Hematopoietic multipotent progenitor cell treated with erythropoietin and hydrocortisone succinate and interleukin-3 and kit ligand, for 6 days (in vitro differentiated cells): ENCODE data around the gene ADCY3.

Experiments used
- DNase-seq: peaks from one replicate; pipeline ENCODE4 v3.0.0-alpha.2; 2015

Gene ADCY3

DNA sequence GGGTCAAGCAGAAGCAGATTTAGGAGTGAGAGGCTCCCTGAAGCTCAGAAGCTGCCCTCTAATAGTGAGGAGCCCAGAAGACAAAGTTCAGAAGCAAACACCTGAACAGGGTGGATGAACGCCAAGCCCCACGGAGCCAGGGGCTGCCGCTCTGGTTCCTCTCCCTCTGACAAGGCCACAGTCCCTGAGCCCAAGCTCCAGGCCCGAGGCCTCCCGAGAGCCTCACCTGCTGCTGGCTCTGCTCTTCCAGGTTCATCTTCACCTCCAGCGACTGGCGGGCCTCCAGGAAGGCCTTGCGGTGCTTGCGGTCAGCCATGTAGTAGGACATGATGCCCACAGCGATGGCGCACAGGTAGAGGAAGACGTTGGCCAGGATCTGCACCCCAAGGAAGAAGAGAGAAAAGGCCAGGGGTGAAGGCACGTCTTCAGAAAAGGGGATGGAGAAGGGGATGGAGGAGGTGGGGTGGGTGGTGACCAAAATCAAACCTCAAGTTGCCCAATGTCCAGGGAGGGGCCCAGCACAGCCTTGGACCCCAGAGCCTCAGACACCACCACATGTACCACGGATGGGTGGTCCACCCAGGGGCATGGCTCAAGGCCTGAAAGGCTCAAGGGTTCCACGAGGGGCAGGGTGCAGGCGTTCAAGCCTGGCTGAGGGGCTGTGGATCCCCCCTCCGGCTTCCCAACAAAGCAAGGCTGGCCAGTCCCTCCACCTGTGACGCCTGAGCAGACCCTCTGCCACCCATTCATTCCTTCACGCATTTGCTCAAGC lies 47.5 kb downstream of the ADCY3 start:
- DNase-seq, result no peak

DNA sequence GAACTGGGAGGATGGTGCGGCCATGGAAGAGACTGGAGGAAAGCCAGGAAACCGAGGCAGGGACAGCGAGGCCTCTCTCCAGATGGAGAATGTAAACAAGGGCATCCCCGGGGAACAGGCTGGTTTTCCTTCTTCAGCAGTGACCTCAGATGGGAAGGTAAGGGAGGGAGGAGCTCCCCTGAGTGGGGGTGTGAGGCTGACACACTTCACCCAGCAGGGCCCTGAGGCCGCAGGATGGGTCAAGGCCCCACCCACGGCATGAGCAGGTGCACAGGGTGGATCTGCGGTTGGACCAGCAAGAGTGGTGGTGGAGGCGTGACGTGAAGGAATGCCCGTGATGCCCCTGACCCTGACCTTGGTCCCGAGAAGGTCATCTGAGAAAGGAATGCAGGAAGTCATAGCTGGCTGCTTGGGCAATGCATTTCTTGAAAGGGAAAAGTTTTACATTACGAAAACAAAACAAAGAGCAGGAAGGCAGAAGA lies 48.1 kb downstream of the ADCY3 start:
- DNase-seq, result no peak

DNA sequence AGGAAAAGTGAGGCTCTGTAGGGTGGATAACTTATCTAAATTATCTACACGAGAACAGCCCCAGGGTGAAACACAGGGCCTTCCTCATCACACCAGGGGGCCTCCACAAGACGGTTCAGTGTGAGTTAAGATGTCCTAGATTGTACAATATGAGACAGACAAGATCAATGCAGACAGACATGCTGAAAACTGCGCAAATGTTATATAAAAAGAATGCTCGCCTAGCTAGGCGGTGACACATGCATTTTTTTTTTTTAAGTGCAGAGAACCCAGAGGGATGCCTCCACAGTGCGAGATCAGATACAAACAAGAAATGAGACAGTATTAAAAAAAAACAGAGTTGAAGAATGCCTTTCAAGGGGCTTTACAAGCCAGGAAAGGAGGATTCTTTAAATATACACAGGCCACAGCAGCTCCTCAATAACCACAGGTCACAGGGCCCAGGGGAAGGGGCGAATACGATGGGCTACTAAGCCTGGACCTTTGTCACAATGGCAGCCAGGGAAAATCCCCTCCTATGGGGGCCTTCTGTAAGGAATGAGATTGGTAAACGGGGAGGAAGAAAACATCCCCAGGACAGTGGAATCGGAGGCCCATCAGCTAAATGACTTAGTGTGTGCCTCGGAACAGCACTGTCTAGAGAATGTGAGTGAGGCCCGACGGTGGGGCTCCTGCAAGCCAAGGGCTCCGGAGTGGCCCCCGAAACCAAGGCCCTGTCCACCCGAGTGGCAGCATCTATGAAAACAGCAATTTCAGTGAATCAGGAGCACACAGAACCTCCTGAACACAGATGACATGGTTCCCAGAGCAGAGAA lies 48.9 kb downstream of the ADCY3 start:
- no peak for DNase-seq

DNA sequence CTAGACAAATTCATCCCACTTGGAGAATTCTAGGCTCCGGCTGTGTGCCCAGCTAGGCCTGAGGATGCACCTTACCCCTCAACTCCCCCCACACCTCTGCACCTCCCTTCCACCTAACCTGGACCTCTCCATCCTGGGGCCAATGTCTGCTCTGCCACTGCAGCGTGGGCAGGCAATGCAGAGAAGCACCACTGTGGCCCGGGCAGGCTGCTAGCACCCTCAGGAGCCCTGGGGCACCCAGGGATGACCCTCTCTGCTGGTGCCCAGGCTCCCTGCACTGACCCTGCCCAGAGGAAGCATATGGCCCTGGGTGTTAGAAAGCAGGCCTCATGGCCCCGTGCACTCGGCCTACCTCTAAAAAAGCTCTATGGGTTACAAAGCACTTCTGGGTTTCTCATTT lies 49.6 kb downstream of the ADCY3 start:
- DNase-seq, result no peak

DNA sequence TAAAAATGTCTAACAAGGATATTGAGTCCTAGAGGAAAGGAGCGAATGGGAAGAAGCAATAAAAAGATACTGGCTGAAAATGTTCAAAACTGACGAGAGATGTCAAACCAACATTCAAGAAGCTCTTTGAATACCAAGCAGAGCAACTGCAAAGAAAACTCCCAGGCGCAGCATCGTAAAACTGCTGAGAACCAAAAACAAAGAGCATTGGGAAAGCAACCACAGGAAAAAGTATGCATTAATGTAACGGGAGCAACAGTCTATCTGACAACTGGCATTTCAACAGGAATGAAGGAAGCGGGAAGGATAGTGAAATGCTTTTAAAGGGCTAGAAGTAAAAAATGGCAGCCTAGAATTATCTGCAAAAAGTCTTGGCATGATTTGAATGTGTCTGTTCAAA lies 53.1 kb downstream of the ADCY3 start:
- no peak for DNase-seq

DNA sequence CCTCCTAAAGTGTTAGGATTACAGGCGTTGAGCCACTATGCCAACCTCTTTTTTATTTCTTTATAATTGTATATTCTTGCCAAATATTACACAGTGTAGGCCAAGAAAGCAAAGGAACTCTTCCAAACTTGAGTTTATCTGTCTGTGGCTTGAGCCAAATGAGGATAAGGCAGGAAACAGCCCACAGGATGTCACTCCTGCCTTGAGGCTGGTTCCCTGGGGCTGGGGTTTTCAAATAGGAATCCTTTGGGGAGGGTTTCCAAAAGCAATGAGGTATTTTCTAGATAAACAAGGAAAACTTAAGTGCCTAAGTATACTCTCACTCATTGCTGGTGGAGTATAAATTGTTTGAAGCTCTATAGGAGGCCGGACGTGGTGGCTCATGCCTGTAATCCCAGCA lies 56.4 kb downstream of the ADCY3 start:
- DNase-seq, result no peak

DNA sequence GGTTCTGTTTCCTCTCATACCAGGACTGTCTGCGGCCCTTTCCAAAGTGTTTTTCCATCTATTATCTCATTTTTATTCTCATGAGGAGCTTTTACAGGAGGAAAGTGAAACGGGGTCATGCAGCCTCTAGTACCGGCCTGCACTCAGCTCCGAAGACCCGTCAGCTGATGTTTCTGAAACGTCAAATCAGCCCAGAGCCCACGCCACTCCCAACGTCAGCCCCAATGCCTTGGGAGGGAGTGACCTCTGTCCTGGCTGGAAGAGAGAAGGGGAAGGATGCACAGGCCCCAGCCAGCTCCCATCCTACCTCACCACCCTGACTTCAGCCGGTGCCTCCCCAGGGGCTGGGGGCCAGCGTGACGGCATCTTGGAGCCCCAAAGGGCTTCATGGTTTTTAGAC lies 58.5 kb downstream of the ADCY3 start:
- no peak for DNase-seq

DNA sequence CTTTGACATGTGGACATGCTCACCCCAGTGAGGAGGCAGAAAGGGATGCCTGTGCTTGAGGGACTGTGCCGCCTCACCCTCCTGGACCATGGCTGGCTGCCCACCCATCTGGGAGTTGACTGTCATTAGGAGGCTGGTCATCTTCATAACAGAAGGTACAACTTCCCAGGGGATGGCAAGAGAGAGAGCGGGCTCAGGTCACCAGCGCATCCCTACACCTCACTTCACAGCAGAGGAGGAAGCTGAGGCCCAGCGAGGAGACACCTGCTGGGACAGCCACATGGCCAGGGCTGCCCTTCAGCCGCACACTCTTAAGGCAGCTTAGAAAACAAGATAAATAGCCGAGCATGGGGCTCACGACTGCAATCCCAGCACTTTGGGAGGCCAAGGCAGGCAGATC lies 59.4 kb downstream of the ADCY3 start:
- DNase-seq, result no peak

DNA sequence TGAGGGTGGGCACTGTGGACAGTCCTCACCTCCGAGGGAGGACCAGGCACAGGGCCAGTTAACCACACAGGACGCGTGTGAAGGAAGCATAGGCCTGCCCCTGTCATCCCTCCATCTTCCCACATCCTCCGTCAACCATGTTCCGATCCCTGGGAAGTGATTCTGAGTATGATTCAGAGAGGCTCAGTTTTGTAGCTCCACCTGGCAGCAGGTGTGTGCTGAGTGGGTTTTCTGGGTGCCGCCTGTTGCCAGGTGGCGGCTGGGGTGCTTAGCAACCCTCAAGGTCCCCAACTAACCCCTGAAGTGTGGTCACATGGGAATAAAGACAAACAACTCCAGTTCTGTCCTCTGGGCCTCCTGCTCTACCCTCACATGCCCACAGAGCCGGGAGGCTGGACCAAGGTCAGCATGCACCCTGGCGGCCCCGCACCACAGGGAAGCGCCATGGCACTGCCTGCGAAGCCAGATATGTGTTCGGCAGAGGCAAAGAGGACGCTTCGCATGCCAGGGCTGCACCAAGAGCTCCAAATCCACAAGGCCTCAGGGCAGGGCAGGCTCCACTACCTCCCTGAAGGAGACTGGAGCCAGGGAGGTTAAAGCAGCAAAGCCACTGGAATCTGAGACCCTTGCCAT lies 60.0 kb downstream of the ADCY3 start:
- no peak for DNase-seq

DNA sequence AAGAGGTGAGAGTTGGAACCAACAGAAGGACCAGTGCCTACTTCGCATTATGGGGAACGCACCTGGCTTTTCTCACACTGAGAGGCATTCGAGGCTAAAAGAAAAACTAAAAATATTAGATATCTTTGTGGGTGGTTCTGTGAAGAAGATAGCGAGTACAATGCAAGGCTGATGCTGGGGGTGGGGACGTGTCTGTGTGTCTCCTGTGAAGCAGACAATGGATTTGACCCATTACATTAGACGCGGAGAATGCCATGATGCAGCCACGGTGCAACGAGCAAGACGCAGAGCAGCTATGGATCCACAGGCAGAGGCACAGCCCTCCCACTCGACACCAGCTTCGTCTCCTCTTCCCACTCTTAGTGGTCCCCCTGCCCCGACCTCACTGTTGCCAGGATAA lies 61.0 kb downstream of the ADCY3 start:
- DNase-seq, result no peak

DNA sequence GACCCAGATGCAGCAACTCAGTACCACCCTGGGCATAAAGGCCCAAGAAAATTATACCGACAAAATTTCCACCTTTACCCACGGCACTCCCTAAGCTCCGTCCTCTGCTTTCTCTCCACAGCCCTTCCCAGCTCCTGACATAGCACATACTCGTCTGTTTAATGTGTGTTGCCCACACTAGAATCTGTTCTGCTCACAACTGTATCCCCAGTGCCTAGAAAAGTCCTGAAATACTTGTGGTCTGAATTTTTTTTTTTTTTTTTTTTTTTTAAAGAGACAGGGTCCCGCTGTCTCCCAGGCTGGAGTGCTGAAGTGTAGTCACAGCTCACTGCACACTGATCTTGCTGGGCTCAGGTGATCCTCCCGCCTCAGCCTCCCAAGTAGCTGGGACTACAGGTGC lies 62.3 kb downstream of the ADCY3 start:
- no peak for DNase-seq

DNA sequence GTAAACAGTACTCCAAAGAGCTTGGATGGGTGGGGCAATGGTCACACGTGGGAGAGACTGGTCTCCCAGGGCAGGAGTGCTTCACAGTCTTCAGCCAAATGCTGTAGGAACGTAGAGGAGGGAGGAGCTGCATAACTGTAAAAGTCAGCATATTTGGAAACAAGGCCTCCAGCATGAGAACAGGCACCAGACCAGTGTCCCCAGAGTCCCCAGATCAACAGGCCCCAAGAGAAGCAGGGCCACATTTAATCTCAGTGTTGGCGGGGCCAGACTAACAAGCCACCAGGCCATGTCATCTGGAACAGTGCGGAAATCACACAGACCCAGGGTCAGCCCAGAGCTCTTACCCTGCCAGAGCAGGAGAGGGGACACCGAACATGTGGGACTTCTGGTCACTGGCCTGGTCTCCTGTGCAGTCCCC lies 63.2 kb downstream of the ADCY3 start:
- no peak for DNase-seq

DNA sequence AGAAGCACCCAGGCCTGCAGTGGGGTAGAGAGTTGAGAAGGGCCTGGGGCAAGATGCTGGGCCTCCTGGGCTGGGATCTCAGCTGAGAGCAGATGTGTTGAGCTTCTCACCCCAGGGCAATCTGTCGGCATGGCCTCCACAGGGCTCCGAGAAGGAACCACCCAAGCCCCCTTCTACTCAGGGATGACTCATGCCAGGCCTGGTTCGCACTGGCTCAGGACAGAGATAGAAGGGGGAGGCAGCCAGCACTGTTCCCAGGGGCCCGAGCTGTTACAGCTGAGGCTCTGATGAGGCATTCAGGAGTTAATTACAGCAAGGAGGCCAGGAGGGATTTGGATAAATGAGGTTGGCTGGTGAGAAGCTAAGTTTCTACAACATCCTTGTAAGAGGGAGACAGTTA lies 64.3 kb downstream of the ADCY3 start:
- DNase-seq, result no peak

DNA sequence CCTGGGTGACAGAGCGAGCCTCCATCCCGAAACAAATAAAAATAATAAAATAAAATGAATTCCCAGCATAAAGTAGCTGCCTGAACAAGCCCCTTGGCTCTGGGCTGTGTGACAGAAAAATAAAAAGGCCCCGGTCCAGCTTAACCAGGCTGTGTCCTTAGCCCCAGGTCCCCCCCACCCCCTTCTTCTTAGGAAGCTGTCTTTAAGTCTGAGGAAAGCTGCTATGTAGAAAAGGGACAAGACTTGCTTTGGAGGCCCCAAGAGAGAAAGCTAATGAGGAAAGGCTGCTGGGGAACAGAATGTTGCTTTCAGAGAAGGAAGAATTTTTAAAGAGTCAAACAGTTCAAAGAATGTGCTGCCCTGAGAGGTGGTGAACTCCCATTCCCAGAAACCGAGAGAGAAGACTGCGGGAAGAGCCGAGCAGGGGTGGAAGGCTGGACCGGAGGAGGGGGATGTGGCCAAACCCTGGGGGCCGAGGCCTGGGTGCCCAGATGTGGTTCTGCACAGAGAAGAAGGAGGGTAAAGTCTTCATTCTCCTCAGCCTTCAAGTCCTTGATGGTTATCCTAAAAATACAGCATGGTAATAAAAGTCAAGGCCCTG lies 64.9 kb downstream of the ADCY3 start:
- DNase-seq, result no peak

DNA sequence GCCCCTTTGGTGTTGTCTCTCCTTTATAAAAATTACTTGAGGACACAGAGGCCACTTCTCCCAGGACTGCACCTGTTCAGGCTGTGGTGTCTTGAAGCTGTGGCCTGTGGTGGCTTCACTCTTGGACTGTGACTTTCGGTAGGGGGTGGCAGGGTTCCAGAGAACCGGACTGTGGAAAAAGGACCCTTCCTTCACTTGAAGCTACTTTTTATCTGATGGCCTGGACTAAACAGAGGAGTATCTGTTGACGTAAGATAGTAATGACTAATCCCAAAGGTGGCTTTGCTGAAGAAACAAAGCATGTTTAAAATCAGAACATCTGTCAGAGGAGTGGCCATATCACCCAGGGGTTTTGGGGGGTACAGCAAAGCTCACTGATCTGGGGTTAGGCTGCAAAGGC lies 66.0 kb downstream of the ADCY3 start:
- DNase-seq, result no peak

DNA sequence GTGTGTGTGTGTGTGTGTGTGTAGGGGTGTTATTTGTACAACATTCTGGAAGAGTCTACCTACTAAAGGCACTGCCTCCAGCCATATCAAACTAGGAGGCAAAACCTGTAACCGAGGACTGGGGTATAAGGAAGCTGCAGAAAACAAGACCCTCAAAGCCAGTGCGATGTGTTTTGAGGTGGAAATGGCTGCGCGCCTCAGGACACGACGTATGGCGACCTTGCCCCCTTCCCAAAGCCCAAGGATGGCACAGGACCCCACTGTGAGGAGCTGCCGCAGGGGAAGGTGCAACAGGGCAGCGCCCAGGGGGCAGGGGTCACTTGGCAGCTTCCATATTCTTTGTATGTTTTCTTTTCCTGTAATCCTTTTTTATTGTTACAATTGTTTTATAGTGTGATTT lies 67.0 kb downstream of the ADCY3 start:
- DNase-seq, result no peak

DNA sequence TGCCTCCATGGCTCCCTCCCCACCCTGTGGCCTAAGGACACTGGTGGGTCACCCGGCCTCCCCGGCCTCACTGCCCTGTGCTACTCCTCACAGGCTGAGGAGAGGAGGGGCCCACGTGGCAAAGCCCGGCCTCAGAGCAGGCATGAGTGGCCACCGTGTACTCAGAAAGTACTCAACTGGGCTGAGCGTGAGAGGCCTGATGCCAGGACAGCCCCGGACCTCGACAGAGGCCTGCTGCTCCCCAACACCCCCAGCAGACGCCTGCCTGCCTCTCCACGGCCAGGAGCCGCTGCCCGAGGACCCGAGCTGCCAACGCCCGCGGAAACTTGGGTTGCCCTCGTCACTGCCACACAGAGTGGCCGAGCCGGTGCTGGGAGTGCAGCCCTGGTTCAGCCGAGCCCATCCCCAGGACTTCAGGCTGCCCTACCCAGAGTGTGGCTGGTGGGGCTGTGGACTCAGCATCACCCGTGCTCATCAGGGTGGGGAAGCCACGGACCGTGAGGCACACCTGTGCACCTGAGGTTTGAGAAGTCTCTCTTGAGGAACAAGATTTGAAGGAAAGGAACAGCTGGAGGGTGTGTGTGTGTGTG lies 67.5 kb downstream of the ADCY3 start:
- DNase-seq, result no peak

DNA sequence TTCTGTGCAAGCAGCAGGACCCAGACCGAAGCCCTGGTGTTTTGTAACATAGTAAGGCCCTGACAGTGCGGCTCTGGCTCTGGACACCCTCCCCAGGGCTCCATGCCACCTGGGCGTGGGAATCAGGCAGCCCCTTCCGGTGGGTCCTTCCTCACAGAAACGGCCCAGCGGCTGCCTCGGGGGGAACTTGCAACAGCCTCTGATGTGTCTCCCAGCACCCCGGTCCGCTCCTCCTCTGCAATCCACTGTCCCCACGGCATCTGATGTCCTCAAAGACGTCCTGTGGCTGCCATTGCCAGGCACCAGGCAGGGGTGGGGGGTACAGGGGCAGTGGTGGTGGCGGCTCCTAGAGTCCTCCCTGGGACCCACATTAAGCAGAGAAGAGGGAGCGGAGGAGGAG lies 68.0 kb downstream of the ADCY3 start:
- no peak for DNase-seq

DNA sequence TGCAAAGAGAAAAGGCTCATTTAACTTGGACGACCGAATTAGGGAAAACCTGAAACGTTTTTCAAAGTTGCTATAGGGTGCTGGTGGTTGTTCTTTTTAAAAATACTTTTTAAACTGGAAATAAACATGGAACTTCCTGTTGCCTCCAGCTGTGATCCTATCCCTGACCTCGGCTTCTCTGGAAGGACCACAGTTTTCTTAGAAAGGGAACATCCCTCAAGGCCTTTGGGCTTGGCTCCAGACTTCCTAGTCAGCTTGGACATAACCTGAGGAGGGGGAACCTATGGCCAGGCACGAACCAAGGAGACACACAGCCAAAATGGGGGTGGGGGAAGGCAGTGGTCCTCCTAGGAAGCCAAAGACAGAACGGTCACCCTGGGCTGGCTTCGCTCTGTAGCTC lies 69.1 kb downstream of the ADCY3 start:
- DNase-seq, result no peak

DNA sequence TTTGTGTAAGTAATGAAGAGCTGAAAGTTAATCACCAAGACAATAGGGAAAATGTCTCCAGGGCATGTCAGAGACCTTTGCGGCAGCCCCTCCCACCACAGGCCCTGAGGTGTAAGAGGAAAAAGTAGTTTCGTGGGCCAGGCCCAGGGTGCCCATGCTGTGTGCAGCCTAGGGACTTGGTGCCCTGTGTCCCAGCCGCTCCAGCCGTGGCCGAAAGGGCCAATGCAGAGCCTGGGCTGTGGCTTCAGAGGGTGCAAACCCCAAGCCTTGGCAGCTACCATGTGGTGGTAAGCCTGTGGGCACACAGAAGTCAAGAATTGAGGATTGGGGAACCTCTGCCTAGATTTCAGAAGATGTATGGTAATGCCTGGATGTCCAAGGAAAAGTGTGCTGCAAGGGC lies 74.3 kb downstream of the ADCY3 start:
- no peak for DNase-seq

DNA sequence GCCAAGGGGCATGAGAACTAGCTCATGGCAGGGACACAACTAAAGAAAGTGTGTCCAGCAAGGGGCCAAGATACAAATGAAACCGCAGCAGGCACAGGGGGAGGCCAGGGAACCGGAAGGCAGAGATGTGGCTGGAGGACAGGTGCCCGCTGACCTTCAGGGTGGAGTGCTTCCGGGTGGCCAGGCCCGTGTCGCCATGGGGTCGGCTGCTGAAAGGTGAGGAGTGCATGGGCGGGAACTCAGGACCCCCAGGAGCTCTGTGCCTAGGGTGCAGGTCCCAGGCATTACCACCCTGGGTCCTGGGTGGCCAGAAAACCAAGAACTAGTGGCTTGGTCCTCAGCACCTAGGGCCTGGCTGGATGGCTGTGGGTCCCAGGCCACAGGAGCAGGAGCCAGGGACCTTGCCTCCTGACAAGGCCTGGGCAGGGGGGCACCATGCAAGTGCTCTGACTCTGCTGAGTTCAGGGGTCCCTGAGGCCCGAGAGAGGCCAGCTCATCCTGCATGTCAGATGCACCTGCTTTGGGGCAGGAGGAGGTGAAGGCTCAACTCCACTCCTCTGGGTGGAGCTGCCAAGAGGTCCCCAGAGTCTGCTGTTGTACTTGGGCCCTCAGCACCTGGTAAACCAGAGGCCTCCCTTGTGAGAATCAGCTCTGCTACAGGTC lies 75.9 kb downstream of the ADCY3 start:
- DNase-seq, result no peak

DNA sequence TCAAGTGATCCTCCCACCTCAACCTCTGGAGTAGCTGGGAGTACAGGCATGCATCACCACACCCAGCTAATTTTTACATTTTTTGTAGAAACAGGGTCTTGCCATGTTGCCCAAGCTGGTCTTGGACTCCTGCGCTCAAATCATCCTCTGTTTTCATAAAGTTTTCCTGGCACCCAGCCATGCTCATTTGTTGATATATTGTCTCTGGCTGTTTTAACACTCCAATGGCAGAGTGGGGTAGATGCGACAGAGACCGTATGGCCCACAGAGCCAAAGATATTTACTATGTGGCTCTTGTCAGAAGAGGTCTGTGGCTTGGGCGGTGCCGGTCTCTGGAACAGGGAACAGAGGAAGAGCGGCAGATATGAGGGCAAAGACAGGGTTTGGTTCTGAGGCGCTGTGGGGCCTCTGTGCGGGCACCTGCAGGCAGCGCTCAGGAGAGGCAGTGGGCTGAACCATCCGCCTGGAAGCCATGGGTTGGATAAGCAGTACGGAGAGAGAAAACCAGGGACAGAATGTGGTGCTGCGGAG lies 76.6 kb downstream of the ADCY3 start:
- no peak for DNase-seq
